Trophoblast cell (in vitro differentiated cells and primary cell): Measurements from ENCODE around the gene GLT8D1.

Experiments
- DNase-seq, 2 donors: peaks; one replicate each; pipeline ENCODE4 v3.0.0-alpha.2; 2016
- H2AFZ ChIP-seq: 2 replicates; pipeline ENCODE4 v1.6.1; 2013; ENCODE audit warnings: low read length, moderate library complexity, mild to moderate bottlenecking; ENCODE audit not compliant: insufficient read depth, poor library complexity
- H2AK5ac ChIP-seq: 2 replicates; pipeline ENCODE4 v1.6.1; 2013; ENCODE audit warnings: mild to moderate bottlenecking, low read length
- H2BK120ac ChIP-seq: 2 replicates; pipeline ENCODE4 v1.6.1; 2013; ENCODE audit warnings: low read length, mild to moderate bottlenecking, moderate library complexity; ENCODE audit not compliant: insufficient read depth, poor library complexity
- H2BK12ac ChIP-seq: 2 replicates; pipeline ENCODE4 v1.6.1; 2013; ENCODE audit warnings: mild to moderate bottlenecking, low read length, moderate library complexity
- H2BK5ac ChIP-seq: 2 replicates; pipeline ENCODE4 v1.6.1; 2013; ENCODE audit warnings: low read length, low read depth, moderate library complexity, mild to moderate bottlenecking; ENCODE audit not compliant: poor library complexity
- H3K14ac ChIP-seq: 2 replicates; pipeline ENCODE4 v1.6.1; 2013; ENCODE audit warnings: mild to moderate bottlenecking, low read length
- H3K18ac ChIP-seq: 2 replicates; pipeline ENCODE4 v1.6.1; 2013; ENCODE audit warnings: mild to moderate bottlenecking, low read length
- H3K23ac ChIP-seq: 2 replicates; pipeline ENCODE4 v1.6.1; 2013; ENCODE audit warnings: low read length
- H3K27ac ChIP-seq: 2 replicates; pipeline ENCODE4 v1.5.1; 2013; ENCODE audit warnings: low read depth, mild to moderate bottlenecking, inconsistent platforms, low read length, moderate library complexity
- H3K27me3 ChIP-seq: 2 replicates; pipeline ENCODE4 v1.6.1; 2013; ENCODE audit warnings: inconsistent platforms, mild to moderate bottlenecking, low read length, moderate library complexity; ENCODE audit not compliant: insufficient read depth
- H3K36me3 ChIP-seq, 2 experiments: 1 replicate in 1 of 2; 2 replicates in 1 of 2; pipeline ENCODE4 v1.6.1; 2013; ENCODE audit warnings: low read length in 2 of 2, mild to moderate bottlenecking in 2 of 2, moderate library complexity in 1 of 2; ENCODE audit not compliant: insufficient read depth in 2 of 2, control insufficient read depth in 1 of 2
- H3K4ac ChIP-seq: 2 replicates; pipeline ENCODE4 v1.6.1; 2013; ENCODE audit warnings: low read depth, mild to moderate bottlenecking, low read length, moderate library complexity
- H3K4me1 ChIP-seq, 2 experiments: 1 replicate in 1 of 2; 2 replicates in 1 of 2; pipeline ENCODE4 v1.6.1; 2013; ENCODE audit warnings: low read length in 2 of 2, mild to moderate bottlenecking in 2 of 2, moderate library complexity in 1 of 2; ENCODE audit not compliant: insufficient read depth in 2 of 2, control insufficient read depth in 1 of 2
- H3K4me2 ChIP-seq: 2 replicates; pipeline ENCODE4 v1.6.1; 2013; ENCODE audit warnings: inconsistent platforms, mild to moderate bottlenecking, low read length, moderate library complexity
- H3K4me3 ChIP-seq: 2 replicates; pipeline ENCODE4 v1.5.1; 2013; ENCODE audit warnings: mild to moderate bottlenecking, low read depth, low read length, inconsistent platforms
- H3K79me1 ChIP-seq: one replicate; pipeline ENCODE4 v1.6.1; 2013; ENCODE audit warnings: low read length
- H3K79me2 ChIP-seq: 2 replicates; pipeline ENCODE4 v1.6.1; 2013; ENCODE audit warnings: low read length, mild to moderate bottlenecking; ENCODE audit not compliant: control insufficient read depth, insufficient read depth, poor library complexity
- H3K9ac ChIP-seq: 2 replicates; pipeline ENCODE4 v1.6.1; 2013; ENCODE audit warnings: mild to moderate bottlenecking, low read length
- H3K9me3 ChIP-seq: 2 replicates; pipeline ENCODE4 v1.6.1; 2013; ENCODE audit warnings: low read depth, mild to moderate bottlenecking, control low read depth, inconsistent platforms, low read length; ENCODE audit not compliant: insufficient read depth
- H4K12ac ChIP-seq: 2 replicates; pipeline ENCODE4 v1.6.1; 2013; ENCODE audit warnings: low read depth, mild to moderate bottlenecking, low read length, moderate library complexity
- H4K8ac ChIP-seq: 2 replicates; pipeline ENCODE4 v1.6.1; 2013; ENCODE audit warnings: low read depth, mild to moderate bottlenecking, low read length, moderate library complexity
- H4K91ac ChIP-seq: one replicate; pipeline ENCODE4 v1.6.1; 2013; ENCODE audit warnings: low read depth, mild to moderate bottlenecking, low read length, moderate library complexity
- WGBS: extraction: QIAGEN DNeasy Blood & Tissue Kit; methylation state at CpG from one replicate; pipeline ENCODE4 v1.1.7; 2013; ENCODE audit warnings: missing lambda C conversion rate; ENCODE audit not compliant: insufficient read length, insufficient coverage; ENCODE audit errors: extremely low coverage; 5-methylcytosine and 5-hydroxymethylcytosine counted together

Gene GLT8D1

DNA sequence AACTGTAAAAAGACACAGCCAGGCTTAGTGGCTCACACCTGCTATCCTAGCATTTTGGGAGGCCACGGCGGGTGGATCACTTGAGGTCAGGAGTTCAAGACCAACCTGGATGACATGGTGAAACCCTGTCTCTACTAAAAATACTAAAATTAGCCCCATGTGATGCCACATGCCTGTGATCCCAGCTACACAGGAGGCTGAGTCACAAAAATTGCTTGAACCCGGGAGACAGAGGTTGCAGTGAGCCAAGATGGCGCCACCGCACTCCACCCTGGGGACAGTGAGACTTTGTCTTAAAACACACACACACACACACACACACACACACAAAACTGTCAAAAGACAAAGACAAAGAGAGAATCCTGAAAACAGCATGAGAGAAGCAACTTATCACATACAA is 18.3 kb upstream of the GLT8D1 start:
- Histone ChIP-seq H3K4ac (no peak overlapping the region), H3K27me3 (no peaks in the 10 kb centered on the region), H3K4me1 (peaks cover 3 to 5% of the 10 kb centered on the region in 2 experiments), H2BK120ac (no peak overlapping the region), H3K14ac (no peak overlapping the region), H3K79me1 (peaks cover 3% of the 10 kb centered on the region), H3K18ac (no peak overlapping the region), H4K91ac (no peak overlapping the region), H3K4me3 (no peak overlapping the region), H3K36me3 (peaks cover 4 to 6% of the 10 kb centered on the region in 2 experiments), H3K9ac (no peak overlapping the region), H3K23ac (no peak overlapping the region), H3K79me2 (no peaks in the 10 kb centered on the region), H4K8ac (no peak overlapping the region), H2AK5ac (no peak overlapping the region), H2BK12ac (no peak overlapping the region), H4K12ac (no peak overlapping the region), H2BK5ac (no peak overlapping the region), H3K9me3 (peaks cover 3% of the 10 kb centered on the region), H2AFZ (no peak overlapping the region), H3K27ac (no peak overlapping the region), H3K4me2 (no peak overlapping the region)
- no CpG with 5 or more reads among the region's 5 CpGs for WGBS
- no peak for DNase-seq

DNA sequence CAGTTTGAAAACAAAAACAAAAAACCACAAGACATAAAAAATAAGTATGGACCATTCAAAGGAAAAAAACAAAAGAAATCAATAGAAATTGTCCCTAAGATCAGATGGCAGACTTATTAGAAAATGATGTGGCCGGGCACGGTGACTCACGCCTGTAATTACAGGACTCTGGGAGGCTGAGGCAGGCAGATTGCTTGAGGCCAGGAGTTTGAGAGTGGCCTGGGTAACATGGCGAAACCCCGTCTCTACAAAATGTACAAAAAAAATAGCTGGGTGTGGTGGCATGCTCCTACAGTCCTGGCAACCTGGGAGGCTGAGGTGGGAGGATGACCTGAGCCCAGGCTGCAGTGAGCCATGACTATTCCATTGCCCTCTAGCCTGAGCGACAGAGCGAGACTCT is 16.9 kb upstream of the GLT8D1 start:
- WGBS: no CpG with 5 or more reads among the region's 7 CpGs
- Histone ChIP-seq H4K12ac (no peak overlapping the region), H2BK12ac (no peak overlapping the region), H3K79me1 (no peaks in the 10 kb centered on the region), H3K36me3 (peaks cover 0 to 2% of the 10 kb centered on the region in 2 experiments), H3K27me3 (no peaks in the 10 kb centered on the region), H2BK120ac (no peak overlapping the region), H3K23ac (no peak overlapping the region), H3K4me1 (peaks cover 3 to 5% of the 10 kb centered on the region in 2 experiments), H3K4ac (no peak overlapping the region), H3K4me2 (no peak overlapping the region), H2BK5ac (no peak overlapping the region), H4K8ac (no peak overlapping the region), H3K79me2 (no peaks in the 10 kb centered on the region), H3K14ac (no peak overlapping the region), H3K9ac (no peak overlapping the region), H3K9me3 (no peaks in the 10 kb centered on the region), H4K91ac (no peak overlapping the region), H3K4me3 (no peak overlapping the region), H2AFZ (no peak overlapping the region), H3K18ac (no peak overlapping the region), H2AK5ac (no peak overlapping the region), H3K27ac (no peak overlapping the region)
- peak; percentile 30 to 51 for DNase-seq

DNA sequence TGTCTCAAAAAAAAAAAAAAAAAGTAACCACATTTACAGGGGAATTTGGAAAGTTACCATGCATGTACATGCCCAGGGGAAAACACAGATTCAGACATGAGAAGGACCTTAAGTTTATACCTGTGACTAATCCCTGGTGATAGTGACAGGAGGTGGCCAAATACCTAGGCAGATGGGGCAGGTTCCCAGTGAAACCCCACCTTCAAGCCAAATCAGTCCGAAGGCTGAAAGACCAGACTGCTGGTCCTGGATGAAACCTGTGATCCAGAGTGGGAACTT is 16.1 kb upstream of the GLT8D1 start:
- Histone ChIP-seq H3K27me3 (no peaks in the 10 kb centered on the region), H3K36me3 (no peaks in the 10 kb centered on the region)
- WGBS: no CpG with 5 or more reads among the region's 1 CpG

DNA sequence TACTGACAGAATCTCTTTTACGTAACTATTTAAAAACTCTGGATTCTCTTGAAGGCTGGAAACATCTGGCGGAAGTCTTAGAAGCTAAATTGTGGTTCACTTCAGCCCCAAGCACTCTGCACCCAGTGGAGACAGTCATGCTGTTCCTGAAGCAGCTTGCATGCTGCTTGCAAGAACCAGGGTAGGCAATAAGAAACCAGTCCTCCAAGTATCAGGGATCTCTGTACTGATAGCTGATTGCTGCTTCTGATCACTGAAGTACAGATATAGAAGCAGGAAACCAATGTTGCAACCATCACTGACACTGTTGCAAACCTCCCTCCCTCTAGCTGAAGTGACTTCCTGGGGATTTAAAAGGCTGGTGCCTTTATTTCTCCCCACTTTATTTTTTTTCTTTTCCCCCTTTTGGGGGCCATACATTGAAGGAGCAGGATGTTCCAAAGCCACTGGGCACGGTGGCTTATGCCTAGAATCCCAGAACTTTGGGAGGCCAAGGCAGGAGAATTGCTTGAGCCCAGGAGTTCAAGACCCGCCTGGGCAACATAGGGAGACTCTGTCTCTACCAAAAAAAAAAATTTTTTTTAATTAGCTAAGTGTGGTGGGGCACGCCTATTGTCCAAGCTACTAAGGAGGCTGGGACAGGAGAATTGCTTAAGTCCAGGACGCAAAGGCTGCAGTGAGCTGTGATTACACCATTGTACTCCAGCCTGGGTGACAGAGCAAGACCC is 15.6 kb upstream of the GLT8D1 start:
- Histone ChIP-seq H3K18ac (no peak overlapping the region), H3K79me2 (no peaks in the 10 kb centered on the region), H3K4me1 (peaks cover 3 to 5% of the 10 kb centered on the region in 2 experiments), H3K4me3 (no peak overlapping the region), H3K9me3 (no peaks in the 10 kb centered on the region), H3K23ac (no peak overlapping the region), H2BK5ac (no peak overlapping the region), H3K4me2 (no peak overlapping the region), H3K79me1 (no peaks in the 10 kb centered on the region), H2AFZ (no peak overlapping the region), H3K4ac (no peak overlapping the region), H2AK5ac (no peak overlapping the region), H3K27me3 (no peaks in the 10 kb centered on the region), H4K12ac (no peak overlapping the region), H3K14ac (no peak overlapping the region), H2BK120ac (no peak overlapping the region), H4K91ac (no peak overlapping the region), H3K27ac (peak overlapping the region; percentile 39), H4K8ac (no peak overlapping the region), H3K36me3 (no peaks in the 10 kb centered on the region), H3K9ac (no peak overlapping the region), H2BK12ac (no peak overlapping the region)
- no CpG with 5 or more reads among the region's 6 CpGs for WGBS
- no peak for DNase-seq

More for the DNA sequence above, 16.1 kb upstream of the GLT8D1 start:
- Histone ChIP-seq H3K23ac (no peak overlapping the region), H3K79me1 (no peaks in the 10 kb centered on the region), H3K9ac (no peak overlapping the region), H2BK12ac (no peak overlapping the region), H3K14ac (no peak overlapping the region), H3K18ac (no peak overlapping the region), H2BK120ac (peak overlapping the region; percentile 38), H3K4me3 (no peak overlapping the region), H2AFZ (no peak overlapping the region), H3K27ac (no peak overlapping the region), H3K79me2 (no peaks in the 10 kb centered on the region), H4K12ac (no peak overlapping the region), H3K4ac (no peak overlapping the region), H3K4me1 (peaks cover 3 to 5% of the 10 kb centered on the region in 2 experiments), H3K4me2 (no peak overlapping the region), H2BK5ac (no peak overlapping the region), H2AK5ac (no peak overlapping the region), H3K9me3 (no peaks in the 10 kb centered on the region), H4K8ac (no peak overlapping the region), H4K91ac (no peak overlapping the region)
- no peak for DNase-seq
